ENCODE data around the gene TMUB1.

The TMUB1 gene

GRCh38 chr7:151082141-151083070, 887 bp downstream of the TMUB1 start:
- no peak for DNase-seq

- DNase-seq = no peak
Measured at GRCh38 chr7:151081170-151082101, 1.9 kb downstream of the TMUB1 start.

- peak; percentile 92 for DNase-seq
Measured at GRCh38 chr7:151080522-151081169, 2.6 kb downstream of the TMUB1 start, which contains the start of gene FASTK. FASTK (minus strand) TSS chr7:151080809; CDS start chr7:151080766, 43 bp downstream.

- no peak for DNase-seq
Measured at GRCh38 chr7:151080067-151080521, 3.2 kb downstream of the TMUB1 start.

- DNase-seq = no peak
Measured at GRCh38 chr7:151079199-151079910, 3.9 kb downstream of the TMUB1 start.

GRCh38 chr7:151078233-151079040, 4.9 kb downstream of the TMUB1 start:
- peak; percentile 64 for DNase-seq

GRCh38 chr7:151077705-151078232, 5.5 kb downstream of the TMUB1 start:
- DNase-seq = no peak

GRCh38 chr7:151076863-151077704, 6.2 kb downstream of the TMUB1 start:
- no peak for DNase-seq

- no peak for DNase-seq
Measured at GRCh38 chr7:151075978-151076426, 7.3 kb downstream of the TMUB1 start.

- no peak for DNase-seq
Measured at GRCh38 chr7:151075662-151075971, 7.7 kb downstream of the TMUB1 start.

- DNase-seq = no peak
Measured at GRCh38 chr7:151074817-151075661, 8.3 kb downstream of the TMUB1 start.

- no peak for DNase-seq
Measured at GRCh38 chr7:151073990-151074389, 9.3 kb downstream of the TMUB1 start.

GRCh38 chr7:151071032-151071866, 12.0 kb downstream of the TMUB1 start:
- DNase-seq = no peak

GRCh38 chr7:151070574-151070960, 12.7 kb downstream of the TMUB1 start:
- no peak for DNase-seq

- no peak for DNase-seq
Measured at GRCh38 chr7:151069841-151070573, 13.3 kb downstream of the TMUB1 start.

- no peak for DNase-seq
Measured at GRCh38 chr7:151068069-151068773, 15.1 kb downstream of the TMUB1 start.

Measured in fibroblast of skin of right biceps (primary cell).